ENCODE measurements around the gene DMPK. TPM values are rescaled to one million over a fixed set of nuclear protein-coding genes. Genes with fewer than 3 reads are reported as not detected.

Gene DMPK
- total and polyA plus RNA-seq, 9 of the 15 experiments (the other 6 are each of a cell fraction or from before 2014, with no cell fraction given): 0.24 to 31.3 (median 7.3) TPM

DNA sequence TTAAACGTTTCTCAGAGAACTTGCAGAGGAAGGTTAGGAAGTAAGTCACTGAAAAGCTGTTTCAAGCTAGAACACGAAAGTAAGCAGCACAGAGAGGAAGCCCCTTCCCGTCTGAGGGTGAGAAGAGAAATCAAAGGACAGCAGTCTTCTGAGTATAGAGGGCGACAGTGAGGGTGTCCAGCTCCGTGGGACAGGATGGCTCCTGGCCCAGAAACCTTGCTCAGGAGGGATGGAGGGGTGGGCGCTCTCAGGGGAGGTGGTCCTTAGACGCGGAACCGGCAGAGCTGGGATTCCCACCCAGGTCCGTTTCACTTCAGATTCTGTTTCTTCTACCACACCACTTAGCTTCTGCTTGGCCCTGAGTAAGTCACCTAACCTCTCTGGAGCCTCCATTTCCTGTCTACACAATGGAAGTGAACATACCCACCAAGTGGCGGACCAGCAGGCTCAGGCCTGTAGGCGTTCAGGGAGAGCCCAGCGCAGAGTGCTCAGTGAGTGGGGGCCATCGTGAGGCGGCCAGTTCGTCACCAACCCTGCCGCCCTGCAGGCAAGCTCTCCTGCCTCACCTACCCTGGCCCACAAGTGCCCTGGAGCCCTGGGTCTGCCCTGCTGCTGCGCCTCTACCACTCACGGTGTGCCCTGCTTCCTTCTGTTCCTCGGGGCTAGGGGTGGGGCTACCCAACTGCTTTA lies 38.3 kb upstream of the DMPK start:
- H3K27ac ChIP-seq (ENCODE audit: extremely low read depth, low read depth, low read length): no peak overlapping the region
- BruUV-seq (replicated peaks): no TSS peak
- peaks cover 5% of the 10 kb centered on the region for H3K9me1 ChIP-seq (ENCODE audit: control insufficient read depth, insufficient read depth, low read length)
- no peak overlapping the region for H2AFZ ChIP-seq (ENCODE audit: low read depth, low read length)
- no peak overlapping the region for H3K4me2 ChIP-seq (ENCODE audit: insufficient read depth, low read length)
- no peaks in the 10 kb centered on the region for H3K27me3 ChIP-seq (ENCODE audit: control insufficient read depth in 2 of 2, insufficient read depth in 2 of 2, low read length in 2 of 2)
- H4K20me1 ChIP-seq (replicated peaks; ENCODE audit: control insufficient read depth, insufficient read depth, low read length): peaks cover 13% of the 10 kb centered on the region; the same call in 1 of the 2 replicates
- no peak for DNase-seq (ENCODE audit: extremely low read depth in 1 of 4, low spot score in 3 of 4)
- H3K9ac ChIP-seq (ENCODE audit: insufficient read depth in 1 of 2, low read depth in 2 of 2, low read length in 2 of 2): peak overlapping the region in 1 of 2 experiments; percentile 55; a peak in 1 of 4 replicates
- TF ChIP-seq POLR2G (IDR thresholded peaks at IDR 0.05; ENCODE audit: low read depth, low read length): peak; percentile 44
- TF ChIP-seq, protein P1, sequence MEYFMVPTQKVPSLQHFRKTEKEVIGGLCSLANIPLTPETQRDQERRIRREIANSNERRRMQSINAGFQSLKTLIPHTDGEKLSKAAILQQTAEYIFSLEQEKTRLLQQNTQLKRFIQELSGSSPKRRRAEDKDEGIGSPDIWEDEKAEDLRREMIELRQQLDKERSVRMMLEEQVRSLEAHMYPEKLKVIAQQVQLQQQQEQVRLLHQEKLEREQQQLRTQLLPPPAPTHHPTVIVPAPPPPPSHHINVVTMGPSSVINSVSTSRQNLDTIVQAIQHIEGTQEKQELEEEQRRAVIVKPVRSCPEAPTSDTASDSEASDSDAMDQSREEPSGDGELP (CRISPR knock-in tag; IDR thresholded peaks at IDR 0.05; ENCODE audit: borderline replicate concordance): no peak
- peaks cover 67% of the 10 kb centered on the region; the same call in 2 of the 3 replicates for H3K36me3 ChIP-seq (ENCODE audit: control insufficient read depth, insufficient read depth, low read length)
- POLR2A ChIA-PET: interaction anchor here (0.6 to 1.4 kb wide), 7 partner anchors 9 to 175 kb away, joined by 3 to 5 read pairs (median 3); partner anchors contain the start of gene IRF2BP1
- in situ Hi-C loops (cut with MboI) (no loop called here), intact Hi-C loops (cut with micrococcal nuclease) (no loop called here)
- no peaks in the 10 kb centered on the region for H3K9me3 ChIP-seq (replicated peaks; ENCODE audit: control insufficient read depth, insufficient read depth, low read depth, low read length)
- 68% methylated on average over 19 of the region's 20 CpGs for WGBS (ENCODE audit: insufficient coverage, low coverage, missing lambda C conversion rate)
- CTCF ChIA-PET (ENCODE audit: low intra/inter-chr PET ratio): no interaction called here
- ATAC-seq: no peak
- H3K4me3 ChIP-seq: no peak overlapping the region
- H3K79me2 ChIP-seq (ENCODE audit: control insufficient read depth, insufficient read depth, low read length): no peaks in the 10 kb centered on the region
- FAIRE-seq: peak; percentile 26
- H3K4me1 ChIP-seq (replicated peaks in 1 of 2; ENCODE audit: control insufficient read depth in 2 of 2, insufficient read depth in 2 of 2, low read length in 2 of 2): peaks cover 0 to 36% of the 10 kb centered on the region in 2 experiments; a peak in 3 of 5 replicates

Measured in K562 (cell line).